Measurements from ENCODE around the gene GRK5.

DNA sequence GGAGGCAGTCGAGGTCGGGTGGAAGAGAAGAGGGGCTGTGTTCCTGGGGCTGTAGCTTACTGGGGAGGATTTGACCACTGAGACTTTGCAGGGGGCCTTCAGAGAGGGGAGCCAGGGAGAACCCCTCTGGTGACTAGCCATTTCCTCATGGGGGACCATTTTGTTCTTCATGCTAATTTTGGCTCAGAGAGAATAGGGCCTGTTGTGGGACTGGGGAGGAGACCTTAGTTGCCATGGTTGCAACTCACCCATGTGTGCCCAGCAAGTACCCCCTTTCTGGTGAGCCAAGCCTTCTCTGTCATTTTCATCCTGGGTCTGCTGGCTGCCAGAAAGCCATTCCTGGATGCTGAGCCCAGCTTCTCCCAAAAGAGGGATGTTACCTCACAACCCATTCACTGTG, 120.9 kb downstream of the GRK5 start:
- TF ChIP-seq GABPB1 (CRISPR knock-in tag; IDR thresholded peaks at IDR 0.05) (no peak), JAZF1 (CRISPR knock-in tag; IDR thresholded peaks at IDR 0.05) (no peak), SP1 (CRISPR knock-in tag; conservative IDR thresholded peaks at IDR 0.05) (no peak), ETV6 (CRISPR knock-in tag; IDR thresholded peaks at IDR 0.05) (no peak), ATF1 (CRISPR knock-in tag; IDR thresholded peaks at IDR 0.05) (no peak)
- TF ChIP-seq, protein P1, sequence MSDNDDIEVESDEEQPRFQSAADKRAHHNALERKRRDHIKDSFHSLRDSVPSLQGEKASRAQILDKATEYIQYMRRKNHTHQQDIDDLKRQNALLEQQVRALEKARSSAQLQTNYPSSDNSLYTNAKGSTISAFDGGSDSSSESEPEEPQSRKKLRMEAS (CRISPR knock-in tag; IDR thresholded peaks at IDR 0.05): no peak
- TF ChIP-seq, protein P2, sequence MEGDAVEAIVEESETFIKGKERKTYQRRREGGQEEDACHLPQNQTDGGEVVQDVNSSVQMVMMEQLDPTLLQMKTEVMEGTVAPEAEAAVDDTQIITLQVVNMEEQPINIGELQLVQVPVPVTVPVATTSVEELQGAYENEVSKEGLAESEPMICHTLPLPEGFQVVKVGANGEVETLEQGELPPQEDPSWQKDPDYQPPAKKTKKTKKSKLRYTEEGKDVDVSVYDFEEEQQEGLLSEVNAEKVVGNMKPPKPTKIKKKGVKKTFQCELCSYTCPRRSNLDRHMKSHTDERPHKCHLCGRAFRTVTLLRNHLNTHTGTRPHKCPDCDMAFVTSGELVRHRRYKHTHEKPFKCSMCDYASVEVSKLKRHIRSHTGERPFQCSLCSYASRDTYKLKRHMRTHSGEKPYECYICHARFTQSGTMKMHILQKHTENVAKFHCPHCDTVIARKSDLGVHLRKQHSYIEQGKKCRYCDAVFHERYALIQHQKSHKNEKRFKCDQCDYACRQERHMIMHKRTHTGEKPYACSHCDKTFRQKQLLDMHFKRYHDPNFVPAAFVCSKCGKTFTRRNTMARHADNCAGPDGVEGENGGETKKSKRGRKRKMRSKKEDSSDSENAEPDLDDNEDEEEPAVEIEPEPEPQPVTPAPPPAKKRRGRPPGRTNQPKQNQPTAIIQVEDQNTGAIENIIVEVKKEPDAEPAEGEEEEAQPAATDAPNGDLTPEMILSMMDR (IDR thresholded peaks at IDR 0.05): no peak
- TF ChIP-seq, protein P3, sequence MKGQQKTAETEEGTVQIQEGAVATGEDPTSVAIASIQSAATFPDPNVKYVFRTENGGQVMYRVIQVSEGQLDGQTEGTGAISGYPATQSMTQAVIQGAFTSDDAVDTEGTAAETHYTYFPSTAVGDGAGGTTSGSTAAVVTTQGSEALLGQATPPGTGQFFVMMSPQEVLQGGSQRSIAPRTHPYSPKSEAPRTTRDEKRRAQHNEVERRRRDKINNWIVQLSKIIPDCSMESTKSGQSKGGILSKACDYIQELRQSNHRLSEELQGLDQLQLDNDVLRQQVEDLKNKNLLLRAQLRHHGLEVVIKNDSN (CRISPR knock-in tag; IDR thresholded peaks at IDR 0.05): no peak
- TF ChIP-seq, protein P4, sequence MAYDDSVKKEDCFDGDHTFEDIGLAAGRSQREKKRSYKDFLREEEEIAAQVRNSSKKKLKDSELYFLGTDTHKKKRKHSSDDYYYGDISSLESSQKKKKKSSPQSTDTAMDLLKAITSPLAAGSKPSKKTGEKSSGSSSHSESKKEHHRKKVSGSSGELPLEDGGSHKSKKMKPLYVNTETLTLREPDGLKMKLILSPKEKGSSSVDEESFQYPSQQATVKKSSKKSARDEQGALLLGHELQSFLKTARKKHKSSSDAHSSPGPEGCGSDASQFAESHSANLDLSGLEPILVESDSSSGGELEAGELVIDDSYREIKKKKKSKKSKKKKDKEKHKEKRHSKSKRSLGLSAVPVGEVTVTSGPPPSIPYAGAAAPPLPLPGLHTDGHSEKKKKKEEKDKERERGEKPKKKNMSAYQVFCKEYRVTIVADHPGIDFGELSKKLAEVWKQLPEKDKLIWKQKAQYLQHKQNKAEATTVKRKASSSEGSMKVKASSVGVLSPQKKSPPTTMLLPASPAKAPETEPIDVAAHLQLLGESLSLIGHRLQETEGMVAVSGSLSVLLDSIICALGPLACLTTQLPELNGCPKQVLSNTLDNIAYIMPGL (CRISPR knock-in tag; IDR thresholded peaks at IDR 0.05): no peak
- TF ChIP-seq, protein P5, sequence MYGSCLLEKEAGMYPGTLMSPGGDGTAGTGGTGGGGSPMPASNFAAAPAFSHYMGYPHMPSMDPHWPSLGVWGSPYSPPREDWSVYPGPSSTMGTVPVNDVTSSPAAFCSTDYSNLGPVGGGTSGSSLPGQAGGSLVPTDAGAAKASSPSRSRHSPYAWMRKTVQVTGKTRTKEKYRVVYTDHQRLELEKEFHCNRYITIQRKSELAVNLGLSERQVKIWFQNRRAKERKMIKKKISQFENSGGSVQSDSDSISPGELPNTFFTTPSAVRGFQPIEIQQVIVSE (CRISPR knock-in tag; IDR thresholded peaks at IDR 0.05; ENCODE audit: borderline replicate concordance): no peak
- TF ChIP-seq, protein P6, sequence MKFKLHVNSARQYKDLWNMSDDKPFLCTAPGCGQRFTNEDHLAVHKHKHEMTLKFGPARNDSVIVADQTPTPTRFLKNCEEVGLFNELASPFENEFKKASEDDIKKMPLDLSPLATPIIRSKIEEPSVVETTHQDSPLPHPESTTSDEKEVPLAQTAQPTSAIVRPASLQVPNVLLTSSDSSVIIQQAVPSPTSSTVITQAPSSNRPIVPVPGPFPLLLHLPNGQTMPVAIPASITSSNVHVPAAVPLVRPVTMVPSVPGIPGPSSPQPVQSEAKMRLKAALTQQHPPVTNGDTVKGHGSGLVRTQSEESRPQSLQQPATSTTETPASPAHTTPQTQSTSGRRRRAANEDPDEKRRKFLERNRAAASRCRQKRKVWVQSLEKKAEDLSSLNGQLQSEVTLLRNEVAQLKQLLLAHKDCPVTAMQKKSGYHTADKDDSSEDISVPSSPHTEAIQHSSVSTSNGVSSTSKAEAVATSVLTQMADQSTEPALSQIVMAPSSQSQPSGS (CRISPR knock-in tag; IDR thresholded peaks at IDR 0.05; ENCODE audit: borderline replicate concordance, low read depth): no peak
